MM.1S (cell line): ENCODE measurements around the gene CDSN.

ENCODE experiments used
- CTCF ChIP-seq: fragments of 300-600 bp; sonication (generic); IDR thresholded peaks from 2 replicates; pipeline ENCODE4 v1.5.1; 2016; ENCODE audit warnings: antibody characterized with exemption, low read length, mixed read lengths
- EZH2 ChIP-seq: fragments of 300-600 bp; sonication (generic); optimal IDR thresholded peaks from 2 replicates; pipeline ENCODE3; 2017; ENCODE audit warnings: low read depth, mild to moderate bottlenecking, antibody characterized with exemption, low read length, mixed read lengths

- TF ChIP-seq CTCF: no peak
- no peak for TF ChIP-seq EZH2
Observed at GRCh38 chr6:31115941-31116560, 4.2 kb downstream of the CDSN start.
